Activated CD4-positive, alpha-beta T cell treated with anti-CD3 and anti-CD28 coated beads, Interleukin-2, amount 50 U/mL, for 4 hours (primary cell): ENCODE measurements around the gene TOM1.
"Not testable (repeated sequence)": the region's sequence is repeated elsewhere in the genome, so short reads cannot be mapped to it uniquely, and the experiment has no call there.

Source experiments
- DNase-seq, 2 experiments: peaks; one replicate each; pipeline ENCODE4 v3.0.0-alpha.2; 2020

TOM1 gene

DNA sequence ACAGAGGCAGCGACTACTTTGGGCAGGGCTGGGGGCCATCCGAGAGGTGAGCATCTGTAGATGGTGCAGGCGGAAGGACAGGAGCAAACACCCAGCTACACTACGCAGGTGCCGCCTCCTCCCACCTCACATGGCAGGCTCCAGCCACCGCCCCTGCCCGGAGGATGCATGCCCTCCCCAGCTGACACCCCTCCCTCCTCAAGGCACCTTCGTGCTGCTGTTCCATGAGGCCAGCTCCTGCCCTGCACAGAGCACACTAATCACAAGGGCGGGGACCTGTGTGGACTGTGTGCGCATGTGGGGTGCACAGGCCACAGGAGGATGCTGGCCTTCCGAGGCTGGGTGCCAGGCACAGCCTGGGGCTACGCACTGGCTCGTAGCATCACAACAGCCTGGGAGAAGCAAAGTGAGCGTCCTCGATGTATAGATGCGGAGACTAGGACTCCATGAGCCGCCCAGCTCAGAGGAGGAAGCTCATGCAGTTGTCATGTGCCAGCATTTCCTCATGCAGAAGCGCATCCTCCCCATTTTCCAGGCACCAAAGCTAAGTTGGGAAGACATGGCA is 48.4 kb downstream of the TOM1 start:
- DNase-seq: no peak

DNA sequence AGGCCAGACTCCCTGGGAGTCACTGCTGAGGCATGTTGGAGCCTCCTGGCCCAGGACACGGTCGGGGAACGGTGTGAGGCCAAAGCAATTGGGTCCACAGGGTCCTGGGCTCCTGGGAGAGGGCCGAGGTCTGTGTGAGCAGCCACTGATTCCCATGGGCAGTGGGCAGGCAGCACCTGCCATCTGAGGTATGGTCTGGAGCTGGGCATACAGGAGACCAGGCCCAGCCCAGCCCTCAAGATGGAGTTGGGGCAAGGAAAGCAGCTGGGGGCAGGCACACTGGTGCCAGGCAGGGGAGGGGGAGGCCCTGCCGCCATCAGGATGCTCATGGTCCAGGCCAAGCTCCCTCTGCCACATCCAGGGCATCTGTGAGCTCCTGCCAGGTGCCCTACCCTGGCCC is 49.0 kb downstream of the TOM1 start:
- DNase-seq: no peak

- no peak for DNase-seq
Observed at GRCh38 chr22:35349368-35349703, 49.6 kb downstream of the TOM1 start.

GRCh38 chr22:35349704-35350538 is 50.2 kb downstream of the TOM1 start:
- DNase-seq: no peak

GRCh38 chr22:35350539-35351503 is 51.1 kb downstream of the TOM1 start:
- peak; percentile 76 to 77 for DNase-seq

- peak; percentile 25 to 30 for DNase-seq
Observed at GRCh38 chr22:35352214-35353111, 52.8 kb downstream of the TOM1 start.

- no peak for DNase-seq
Observed at GRCh38 chr22:35353318-35353717, 53.6 kb downstream of the TOM1 start.

DNA sequence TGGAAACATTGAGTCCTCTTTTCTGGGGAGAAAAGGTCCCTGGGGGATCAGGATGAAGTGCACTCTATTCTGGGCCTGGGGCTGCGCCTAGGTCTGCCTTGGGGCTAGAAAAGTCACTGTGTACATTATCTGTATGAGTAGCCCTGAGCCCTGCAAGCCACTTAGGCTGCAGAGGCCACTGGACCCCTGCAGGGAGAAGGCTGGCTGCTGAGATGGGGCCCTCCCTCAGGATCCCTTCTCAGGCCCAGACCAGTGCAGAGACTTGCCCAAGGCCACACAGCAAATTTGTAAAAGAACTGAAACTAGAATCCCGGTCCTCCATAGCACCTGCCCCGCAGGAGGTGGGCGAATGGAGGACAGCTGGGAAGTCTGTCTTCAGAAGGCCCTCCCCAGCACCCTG is 54.4 kb downstream of the TOM1 start:
- DNase-seq: no peak

DNA sequence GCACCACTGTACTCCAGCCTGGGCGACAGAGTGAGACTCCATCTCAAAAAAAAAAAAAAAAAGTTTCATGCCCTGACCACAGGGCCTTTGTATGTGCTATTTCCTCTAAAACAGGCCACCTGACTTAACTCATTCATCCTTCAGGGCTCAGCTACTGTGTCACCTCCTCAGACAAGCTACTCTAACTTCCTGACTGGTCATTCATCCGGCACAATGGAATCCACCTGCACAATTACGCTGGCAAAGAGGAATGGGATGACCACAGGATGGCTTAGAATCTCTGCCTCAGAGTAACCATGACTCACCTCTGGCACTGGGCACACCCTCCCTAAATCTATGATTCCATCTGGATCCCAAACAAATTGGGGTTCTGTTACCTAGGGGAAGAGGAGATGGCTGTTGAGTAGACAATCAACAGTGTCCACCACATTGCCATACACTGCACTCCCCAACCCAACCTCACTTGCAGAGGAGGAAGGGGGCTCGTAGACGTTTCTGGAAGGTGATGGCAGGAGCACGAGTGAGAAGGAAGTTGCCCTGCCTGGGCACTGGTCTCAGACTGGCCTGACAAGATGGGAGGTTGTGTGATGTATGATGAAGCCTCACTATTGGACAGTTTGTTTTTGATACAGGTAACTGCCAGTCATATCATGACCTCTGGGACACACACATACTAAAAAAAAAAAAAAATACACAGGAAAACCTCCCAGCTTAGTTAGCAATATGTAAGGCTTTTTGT is 58.4 kb downstream of the TOM1 start:
- DNase-seq: no peak

DNA sequence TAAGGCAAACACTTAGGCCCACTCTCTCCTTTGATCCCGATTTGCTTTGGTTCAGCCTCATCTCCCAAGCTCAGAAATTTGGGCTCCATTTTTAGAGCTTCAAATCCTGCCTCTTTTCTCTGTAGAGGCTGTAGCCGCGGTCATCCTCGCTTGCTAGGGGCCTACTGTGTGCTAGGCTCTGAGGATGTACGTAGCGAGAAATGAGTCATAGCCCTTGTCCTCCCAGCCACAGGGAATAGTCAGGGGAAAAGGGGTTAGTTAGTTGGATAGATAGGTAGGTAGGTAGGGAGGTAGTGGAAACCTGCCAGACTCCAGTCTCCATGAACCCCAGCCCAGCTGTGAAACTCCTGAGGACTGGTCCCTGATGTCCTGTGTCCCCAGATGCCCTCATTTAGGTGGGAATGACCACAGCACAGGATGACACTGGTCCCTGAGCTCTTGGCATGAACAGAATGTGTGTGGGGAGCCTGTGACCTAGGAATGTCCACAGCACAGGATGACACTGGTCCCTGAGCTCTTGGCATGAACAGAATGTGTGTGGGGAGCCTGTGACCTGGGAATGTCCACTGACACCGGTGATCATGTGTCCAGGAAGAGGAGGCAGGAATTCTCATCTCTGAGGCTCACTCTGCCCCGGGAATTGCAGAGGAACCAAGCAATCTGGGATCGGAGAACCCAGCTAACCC is 59.8 kb downstream of the TOM1 start:
- no peak for DNase-seq

- no peak for DNase-seq
Observed at GRCh38 chr22:35361001-35361558, 61.4 kb downstream of the TOM1 start.

GRCh38 chr22:35363566-35364086 is 63.9 kb downstream of the TOM1 start:
- no peak for DNase-seq

DNA sequence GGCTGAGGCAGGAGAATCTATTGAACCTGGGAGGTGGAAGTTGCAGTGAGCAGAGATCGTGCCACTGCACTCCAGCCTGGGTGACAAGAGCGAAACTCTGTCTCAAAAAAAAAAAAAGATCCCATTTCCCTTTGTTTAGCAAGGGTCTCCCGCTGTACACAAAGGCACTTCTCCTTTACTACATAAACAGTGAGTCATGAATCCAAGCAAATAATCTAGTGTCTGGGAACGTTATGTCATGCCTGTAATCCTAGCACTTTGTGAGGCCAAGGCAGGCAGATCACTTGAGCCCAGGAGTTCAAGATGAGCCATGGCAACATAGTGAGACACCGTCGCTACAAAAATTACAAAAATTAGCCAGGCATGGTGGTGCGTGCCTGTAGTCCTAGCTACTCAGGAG is 64.5 kb downstream of the TOM1 start:
- not testable (repeated sequence) for DNase-seq

GRCh38 chr22:35367331-35367886 is 67.7 kb downstream of the TOM1 start:
- DNase-seq: no peak

- no peak for DNase-seq
Observed at GRCh38 chr22:35368386-35368785, 68.7 kb downstream of the TOM1 start.

- DNase-seq: no peak
Observed at GRCh38 chr22:35369996-35370395, 70.3 kb downstream of the TOM1 start.

DNA sequence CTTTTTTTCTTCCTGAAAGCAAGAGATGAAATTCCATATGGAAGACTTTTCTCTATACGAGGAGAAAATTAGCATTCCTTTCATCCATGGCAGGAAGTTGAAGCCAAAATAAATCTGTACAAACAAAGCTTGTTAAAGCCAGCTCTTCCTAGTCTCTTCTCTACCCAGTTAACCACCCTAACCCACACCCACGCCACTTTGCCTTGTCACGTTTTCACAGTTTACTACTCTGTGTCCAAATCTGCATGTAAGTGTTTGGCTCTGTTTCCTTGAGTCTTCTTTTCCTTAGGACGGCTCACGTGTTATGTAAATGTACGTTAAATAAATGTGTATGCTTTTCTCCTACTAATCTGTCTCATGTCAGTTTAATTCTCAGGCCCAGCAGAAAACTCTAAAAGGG is 74.1 kb downstream of the TOM1 start:
- DNase-seq: no peak

DNA sequence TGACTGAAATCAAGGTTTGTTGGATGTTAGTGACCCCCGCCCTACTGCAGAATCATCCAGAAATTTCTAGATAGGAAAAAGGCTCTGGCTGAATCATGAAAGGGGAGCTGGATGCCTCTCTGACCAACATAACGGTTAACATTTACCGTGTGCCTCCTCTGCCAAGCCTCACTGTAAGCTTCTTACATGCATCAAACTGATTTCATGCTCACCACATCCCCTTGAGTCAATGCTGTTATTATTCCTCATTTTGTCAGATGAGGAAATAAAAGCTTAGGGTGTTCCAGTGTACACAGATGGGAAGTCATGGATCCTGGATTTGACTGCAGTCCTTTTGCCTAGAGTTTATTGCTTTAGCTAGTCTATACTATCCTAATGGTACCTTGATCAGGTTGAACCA is 75.3 kb downstream of the TOM1 start:
- no peak for DNase-seq

DNA sequence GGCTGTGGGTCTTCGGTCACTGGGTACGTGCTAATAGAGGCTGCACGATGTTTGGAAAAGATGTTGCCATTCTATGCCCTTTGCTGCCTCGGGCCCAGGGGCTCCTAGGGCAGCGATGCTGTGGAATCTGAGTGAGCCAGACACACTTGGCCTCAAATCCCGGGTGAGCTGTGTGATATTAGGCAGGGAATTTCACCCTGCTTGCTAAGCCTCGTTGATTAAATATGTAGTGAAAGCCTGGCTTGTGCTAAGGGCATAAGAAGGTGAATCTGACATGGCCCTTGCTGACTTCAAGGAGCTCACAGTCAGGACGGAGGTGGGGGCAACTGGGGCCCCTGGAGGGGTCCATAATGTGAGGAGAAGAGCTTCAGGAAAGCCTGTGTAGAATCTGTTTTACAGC is 75.8 kb downstream of the TOM1 start:
- no peak for DNase-seq
